GM12872 (cell line): ENCODE results near the gene KIF3B.

ENCODE experiments used
- CTCF ChIP-seq: IDR thresholded peaks from 3 replicates; pipeline ENCODE4 v1.5.1; 2011; ENCODE audit warnings: low read depth, mild to moderate bottlenecking, low read length, moderate library complexity; ENCODE audit not compliant: insufficient read depth

Gene KIF3B

GRCh38 chr20:32233286-32233685, 44.2 kb upstream of the KIF3B start:
- no peak for TF ChIP-seq CTCF

GRCh38 chr20:32234135-32234808, 43.2 kb upstream of the KIF3B start:
- no peak for TF ChIP-seq CTCF

GRCh38 chr20:32235331-32236047, 42.0 kb upstream of the KIF3B start:
- TF ChIP-seq CTCF, result no peak

- TF ChIP-seq CTCF, result no peak
Observed at GRCh38 chr20:32236048-32236533, 41.4 kb upstream of the KIF3B start.

GRCh38 chr20:32236819-32237218, 40.6 kb upstream of the KIF3B start:
- no peak for TF ChIP-seq CTCF

- TF ChIP-seq CTCF, result no peak
Observed at GRCh38 chr20:32237419-32237818, 40.0 kb upstream of the KIF3B start.

- no peak for TF ChIP-seq CTCF
Observed at GRCh38 chr20:32238483-32239425, 38.7 kb upstream of the KIF3B start.
